SK-N-SH treated with all-trans-retinoic acid at 6 μM for 48 hours (cell line): ENCODE data around the gene FRK.
"Not testable (repeated sequence)": the region's sequence is repeated elsewhere in the genome, so short reads cannot be mapped to it uniquely, and the experiment has no call there.

ENCODE experiments used
- ATAC-seq: fragments of 200-7000 bp; cut with Tn5 transposase; 3 replicates; pipeline ENCODE4 v1.9.1; 2020; ENCODE audit warnings: mild to moderate bottlenecking, moderate library complexity
- ARNTL ChIP-seq: fragments of 450-650 bp; formaldehyde crosslinking; IDR thresholded peaks from 2 replicates; pipeline ENCODE4 v1.5.0; 2020; ENCODE audit warnings: low read depth, mild to moderate bottlenecking, moderate library complexity, borderline replicate concordance
- BACH2 ChIP-seq: fragments of 250-450 bp; sonication (Bioruptor Pico); IDR thresholded peaks from 2 replicates; pipeline ENCODE4 v1.9.0; 2021; ENCODE audit warnings: mild to moderate bottlenecking, borderline replicate concordance
- CSDC2 ChIP-seq: fragments of 250-450 bp; sonication (Bioruptor Pico); IDR thresholded peaks from 2 replicates; pipeline ENCODE4 v1.5.0; 2020; ENCODE audit warnings: mild to moderate bottlenecking, moderate library complexity
- CSRNP3 ChIP-seq: fragments of 250-450 bp; sonication (Bioruptor Pico); IDR thresholded peaks from 2 replicates; pipeline ENCODE4 v1.5.1; 2021; ENCODE audit warnings: mild to moderate bottlenecking, moderate library complexity
- ESRRG ChIP-seq: fragments of 250-450 bp; sonication (Bioruptor Pico); IDR thresholded peaks from 2 replicates; pipeline ENCODE4 v1.6.1; 2021; ENCODE audit warnings: mild to moderate bottlenecking
- GLIS3 ChIP-seq: fragments of 250-450 bp; sonication (Bioruptor Pico); IDR thresholded peaks from 2 replicates; pipeline ENCODE4 v1.5.0; 2020; ENCODE audit warnings: mild to moderate bottlenecking, moderate library complexity
- ISL1 ChIP-seq: fragments of 250-450 bp; sonication (Bioruptor Pico); IDR thresholded peaks from 2 replicates; pipeline ENCODE4 v2.1.2; 2022; ENCODE audit warnings: mild to moderate bottlenecking, moderate library complexity
- OSR1 ChIP-seq: fragments of 250-450 bp; sonication (Bioruptor Pico); IDR thresholded peaks from 2 replicates; pipeline ENCODE4 v1.8.0; 2022; ENCODE audit warnings: moderate library complexity, mild to moderate bottlenecking, inconsistent platforms
- PATZ1 ChIP-seq: fragments of 250-450 bp; sonication (Bioruptor Pico); IDR thresholded peaks from 2 replicates; pipeline ENCODE4 v1.8.0; 2020; ENCODE audit warnings: mild to moderate bottlenecking, moderate library complexity, borderline replicate concordance
- PPARA ChIP-seq: fragments of 250-450 bp; sonication (Bioruptor Pico); IDR thresholded peaks from 2 replicates; pipeline ENCODE4 v1.5.0; 2020; ENCODE audit warnings: mild to moderate bottlenecking, borderline replicate concordance
- RARB ChIP-seq: fragments of 250-450 bp; sonication (Bioruptor Pico); IDR thresholded peaks from 2 replicates; pipeline ENCODE4 v1.8.0; 2021; ENCODE audit warnings: mild to moderate bottlenecking, moderate library complexity
- SNAI2 ChIP-seq: fragments of 250-450 bp; sonication (Bioruptor Pico); IDR thresholded peaks from 2 replicates; pipeline ENCODE4 v1.5.0; 2020; ENCODE audit warnings: mild to moderate bottlenecking, moderate library complexity
- TCF4 ChIP-seq: fragments of 250-450 bp; sonication (Bioruptor Pico); IDR thresholded peaks from 2 replicates; pipeline ENCODE4 v1.8.0; 2021; ENCODE audit warnings: mild to moderate bottlenecking, moderate library complexity, borderline replicate concordance
- TOX ChIP-seq: fragments of 250-450 bp; sonication (Bioruptor Pico); IDR thresholded peaks from 2 replicates; pipeline ENCODE4 v1.8.0; 2021; ENCODE audit warnings: mild to moderate bottlenecking, moderate library complexity, borderline replicate concordance
- TSHZ2 ChIP-seq: fragments of 250-450 bp; sonication (Bioruptor Pico); IDR thresholded peaks from 2 replicates; pipeline ENCODE4 v1.5.0; 2020; ENCODE audit warnings: mild to moderate bottlenecking, moderate library complexity
- ZC3H10 ChIP-seq: fragments of 250-450 bp; sonication (Bioruptor Pico); IDR thresholded peaks from 2 replicates; pipeline ENCODE4 v1.5.1; 2021; ENCODE audit warnings: mild to moderate bottlenecking, moderate library complexity
- ZFP3 ChIP-seq: fragments of 250-450 bp; sonication (Bioruptor Pico); IDR thresholded peaks from 2 replicates; pipeline ENCODE4 v1.5.0; 2020; ENCODE audit warnings: mild to moderate bottlenecking, moderate library complexity
- ZFP30 ChIP-seq: fragments of 450-650 bp; formaldehyde crosslinking; IDR thresholded peaks from 2 replicates; pipeline ENCODE4 v1.5.0; 2022; ENCODE audit warnings: mild to moderate bottlenecking, moderate library complexity
- ZNF565 ChIP-seq: fragments of 450-650 bp; formaldehyde crosslinking; conservative IDR thresholded peaks from 2 replicates; pipeline ENCODE4 v1.5.0; 2020; ENCODE audit warnings: low read depth, mild to moderate bottlenecking, moderate library complexity
- ZNF70 ChIP-seq: fragments of 450-650 bp; formaldehyde crosslinking; IDR thresholded peaks from 2 replicates; pipeline ENCODE4 v1.5.0; 2020; ENCODE audit warnings: mild to moderate bottlenecking, moderate library complexity
- ZNF8 ChIP-seq: fragments of 450-650 bp; formaldehyde crosslinking; IDR thresholded peaks from 2 replicates; pipeline ENCODE4 v1.5.0; 2020; ENCODE audit warnings: mild to moderate bottlenecking, moderate library complexity
- TF ChIP-seq, protein P1 (sequence below): fragments of 250-450 bp; sonication (Bioruptor Pico); IDR thresholded peaks from 2 replicates; pipeline ENCODE4 v1.8.0; 2021; ENCODE audit warnings: low read depth, mild to moderate bottlenecking, moderate library complexity, borderline replicate concordance

Gene FRK

GRCh38 chr6:115891750-115892149, 168.9 kb downstream of the FRK start:
- ATAC-seq = no peak
- TF ChIP-seq TCF4 (no peak), RARB (CRISPR knock-in tag) (no peak), ZC3H10 (no peak), ZNF70 (no peak), CSRNP3 (CRISPR knock-in tag) (no peak), ESRRG (CRISPR knock-in tag) (no peak), BACH2 (CRISPR knock-in tag) (no peak), OSR1 (CRISPR knock-in tag) (no peak), ZFP3 (no peak), CSDC2 (CRISPR knock-in tag) (no peak), TSHZ2 (no peak), ZNF8 (CRISPR knock-in tag) (no peak), PPARA (CRISPR knock-in tag) (no peak), ZNF565 (CRISPR knock-in tag) (no peak), ISL1 (CRISPR knock-in tag) (no peak)

- TF ChIP-seq ZFP3 (no peak), TSHZ2 (no peak), ZC3H10 (no peak), GLIS3 (CRISPR knock-in tag) (no peak), ISL1 (CRISPR knock-in tag) (no peak), RARB (CRISPR knock-in tag) (no peak), PPARA (CRISPR knock-in tag) (no peak)
- TF ChIP-seq, all 23 proteins: peak for 0
- ATAC-seq = no peak
Measured at GRCh38 chr6:115891111-115891669, 169.5 kb downstream of the FRK start.

GRCh38 chr6:115890238-115890637, 170.5 kb downstream of the FRK start:
- no peak for ATAC-seq
- TF ChIP-seq TSHZ2 (no peak), PATZ1 (no peak), GLIS3 (CRISPR knock-in tag) (no peak), TOX (no peak), ZNF8 (CRISPR knock-in tag) (no peak), ZNF565 (CRISPR knock-in tag) (no peak), ESRRG (CRISPR knock-in tag) (no peak), ISL1 (CRISPR knock-in tag) (no peak), BACH2 (CRISPR knock-in tag) (no peak), ZNF70 (no peak), SNAI2 (no peak), ZC3H10 (no peak), PPARA (CRISPR knock-in tag) (no peak), ARNTL (CRISPR knock-in tag) (no peak), OSR1 (CRISPR knock-in tag) (no peak), ZFP3 (no peak), ZFP30 (no peak), CSDC2 (CRISPR knock-in tag) (no peak), RARB (CRISPR knock-in tag) (no peak)
- TF ChIP-seq, protein P1, sequence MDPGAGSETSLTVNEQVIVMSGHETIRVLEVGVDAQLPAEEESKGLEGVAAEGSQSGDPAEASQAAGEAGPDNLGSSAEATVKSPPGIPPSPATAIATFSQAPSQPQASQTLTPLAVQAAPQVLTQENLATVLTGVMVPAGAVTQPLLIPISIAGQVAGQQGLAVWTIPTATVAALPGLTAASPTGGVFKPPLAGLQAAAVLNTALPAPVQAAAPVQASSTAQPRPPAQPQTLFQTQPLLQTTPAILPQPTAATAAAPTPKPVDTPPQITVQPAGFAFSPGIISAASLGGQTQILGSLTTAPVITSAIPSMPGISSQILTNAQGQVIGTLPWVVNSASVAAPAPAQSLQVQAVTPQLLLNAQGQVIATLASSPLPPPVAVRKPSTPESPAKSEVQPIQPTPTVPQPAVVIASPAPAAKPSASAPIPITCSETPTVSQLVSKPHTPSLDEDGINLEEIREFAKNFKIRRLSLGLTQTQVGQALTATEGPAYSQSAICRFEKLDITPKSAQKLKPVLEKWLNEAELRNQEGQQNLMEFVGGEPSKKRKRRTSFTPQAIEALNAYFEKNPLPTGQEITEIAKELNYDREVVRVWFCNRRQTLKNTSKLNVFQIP (CRISPR knock-in tag) = no peak

DNA sequence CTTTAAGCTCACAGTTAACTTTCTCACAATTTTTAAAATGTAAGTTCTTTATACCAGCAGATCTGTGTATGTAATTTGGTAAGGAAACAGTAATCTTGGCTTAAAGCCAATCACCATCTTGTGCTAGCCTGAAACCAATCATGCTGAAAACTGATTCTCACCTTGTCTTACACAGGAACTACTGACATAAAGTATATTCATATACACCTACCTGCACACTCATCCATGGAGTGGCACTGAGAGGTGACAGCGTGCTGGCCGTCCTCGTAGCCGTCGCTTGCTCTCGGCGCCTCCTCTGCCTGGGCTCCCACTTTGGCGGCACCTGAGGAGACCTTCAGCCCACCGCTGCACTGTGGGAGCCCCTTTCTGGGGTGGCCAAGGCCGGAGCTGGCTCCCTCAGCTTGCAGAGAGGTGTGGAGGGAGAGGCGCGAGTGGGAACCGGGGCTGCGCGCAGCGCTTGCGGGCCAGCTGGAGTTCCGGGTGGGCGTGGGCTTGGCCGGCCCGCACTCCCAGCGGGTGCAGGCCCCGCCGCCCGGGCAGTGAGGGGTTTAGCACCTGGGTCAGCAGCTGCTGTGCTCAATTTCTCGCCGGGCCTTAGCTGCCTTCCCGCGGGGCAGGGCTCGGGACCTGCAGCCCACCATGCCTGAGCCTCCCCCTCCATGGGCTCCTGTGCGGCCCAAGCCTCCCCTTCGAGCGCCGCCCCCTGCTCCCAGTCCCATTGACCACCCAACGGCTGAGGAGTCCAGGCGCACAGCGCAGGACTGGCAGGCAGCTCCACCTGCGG, 171.8 kb downstream of the FRK start:
- not testable (repeated sequence) for ATAC-seq
